SK-N-SH treated with all-trans-retinoic acid at 6 μM for 48 hours (cell line): ENCODE results near the gene TNFAIP1.

ENCODE experiments used
- ATAC-seq: fragments of 200-7000 bp; cut with Tn5 transposase; 3 replicates; pipeline ENCODE4 v1.9.1; 2020; ENCODE audit warnings: mild to moderate bottlenecking, moderate library complexity
- BACH2 ChIP-seq: fragments of 250-450 bp; sonication (Bioruptor Pico); IDR thresholded peaks from 2 replicates; pipeline ENCODE4 v1.9.0; 2021; ENCODE audit warnings: mild to moderate bottlenecking, borderline replicate concordance
- CSDC2 ChIP-seq: fragments of 250-450 bp; sonication (Bioruptor Pico); IDR thresholded peaks from 2 replicates; pipeline ENCODE4 v1.5.0; 2020; ENCODE audit warnings: mild to moderate bottlenecking, moderate library complexity
- ESRRG ChIP-seq: fragments of 250-450 bp; sonication (Bioruptor Pico); IDR thresholded peaks from 2 replicates; pipeline ENCODE4 v1.6.1; 2021; ENCODE audit warnings: mild to moderate bottlenecking
- GLIS3 ChIP-seq: fragments of 250-450 bp; sonication (Bioruptor Pico); IDR thresholded peaks from 2 replicates; pipeline ENCODE4 v1.5.0; 2020; ENCODE audit warnings: mild to moderate bottlenecking, moderate library complexity
- ISL1 ChIP-seq: fragments of 250-450 bp; sonication (Bioruptor Pico); IDR thresholded peaks from 2 replicates; pipeline ENCODE4 v2.1.2; 2022; ENCODE audit warnings: mild to moderate bottlenecking, moderate library complexity
- OSR1 ChIP-seq: fragments of 250-450 bp; sonication (Bioruptor Pico); IDR thresholded peaks from 2 replicates; pipeline ENCODE4 v1.8.0; 2022; ENCODE audit warnings: moderate library complexity, mild to moderate bottlenecking, inconsistent platforms
- PPARA ChIP-seq: fragments of 250-450 bp; sonication (Bioruptor Pico); IDR thresholded peaks from 2 replicates; pipeline ENCODE4 v1.5.0; 2020; ENCODE audit warnings: mild to moderate bottlenecking, borderline replicate concordance
- RARB ChIP-seq: fragments of 250-450 bp; sonication (Bioruptor Pico); IDR thresholded peaks from 2 replicates; pipeline ENCODE4 v1.8.0; 2021; ENCODE audit warnings: mild to moderate bottlenecking, moderate library complexity
- SNAI2 ChIP-seq: fragments of 250-450 bp; sonication (Bioruptor Pico); IDR thresholded peaks from 2 replicates; pipeline ENCODE4 v1.5.0; 2020; ENCODE audit warnings: mild to moderate bottlenecking, moderate library complexity
- TCF4 ChIP-seq: fragments of 250-450 bp; sonication (Bioruptor Pico); IDR thresholded peaks from 2 replicates; pipeline ENCODE4 v1.8.0; 2021; ENCODE audit warnings: mild to moderate bottlenecking, moderate library complexity, borderline replicate concordance
- TOX ChIP-seq: fragments of 250-450 bp; sonication (Bioruptor Pico); IDR thresholded peaks from 2 replicates; pipeline ENCODE4 v1.8.0; 2021; ENCODE audit warnings: mild to moderate bottlenecking, moderate library complexity, borderline replicate concordance
- ZC3H10 ChIP-seq: fragments of 250-450 bp; sonication (Bioruptor Pico); IDR thresholded peaks from 2 replicates; pipeline ENCODE4 v1.5.1; 2021; ENCODE audit warnings: mild to moderate bottlenecking, moderate library complexity
- ZFP3 ChIP-seq: fragments of 250-450 bp; sonication (Bioruptor Pico); IDR thresholded peaks from 2 replicates; pipeline ENCODE4 v1.5.0; 2020; ENCODE audit warnings: mild to moderate bottlenecking, moderate library complexity
- ZNF565 ChIP-seq: fragments of 450-650 bp; formaldehyde crosslinking; conservative IDR thresholded peaks from 2 replicates; pipeline ENCODE4 v1.5.0; 2020; ENCODE audit warnings: low read depth, mild to moderate bottlenecking, moderate library complexity
- ZNF70 ChIP-seq: fragments of 450-650 bp; formaldehyde crosslinking; IDR thresholded peaks from 2 replicates; pipeline ENCODE4 v1.5.0; 2020; ENCODE audit warnings: mild to moderate bottlenecking, moderate library complexity
- ZNF8 ChIP-seq: fragments of 450-650 bp; formaldehyde crosslinking; IDR thresholded peaks from 2 replicates; pipeline ENCODE4 v1.5.0; 2020; ENCODE audit warnings: mild to moderate bottlenecking, moderate library complexity
- TF ChIP-seq, protein P1 (sequence below): fragments of 250-450 bp; sonication (Bioruptor Pico); IDR thresholded peaks from 2 replicates; pipeline ENCODE4 v1.5.0; 2020; ENCODE audit warnings: mild to moderate bottlenecking, moderate library complexity
- TF ChIP-seq, protein P2 (sequence below): fragments of 250-450 bp; sonication (Bioruptor Pico); IDR thresholded peaks from 2 replicates; pipeline ENCODE4 v1.8.0; 2020; ENCODE audit warnings: mild to moderate bottlenecking, moderate library complexity, borderline replicate concordance
- TF ChIP-seq, protein P3 (sequence below): fragments of 250-450 bp; sonication (Bioruptor Pico); IDR thresholded peaks from 2 replicates; pipeline ENCODE4 v1.5.1; 2020; ENCODE audit warnings: low read depth, mild to moderate bottlenecking, moderate library complexity

TNFAIP1 gene

DNA sequence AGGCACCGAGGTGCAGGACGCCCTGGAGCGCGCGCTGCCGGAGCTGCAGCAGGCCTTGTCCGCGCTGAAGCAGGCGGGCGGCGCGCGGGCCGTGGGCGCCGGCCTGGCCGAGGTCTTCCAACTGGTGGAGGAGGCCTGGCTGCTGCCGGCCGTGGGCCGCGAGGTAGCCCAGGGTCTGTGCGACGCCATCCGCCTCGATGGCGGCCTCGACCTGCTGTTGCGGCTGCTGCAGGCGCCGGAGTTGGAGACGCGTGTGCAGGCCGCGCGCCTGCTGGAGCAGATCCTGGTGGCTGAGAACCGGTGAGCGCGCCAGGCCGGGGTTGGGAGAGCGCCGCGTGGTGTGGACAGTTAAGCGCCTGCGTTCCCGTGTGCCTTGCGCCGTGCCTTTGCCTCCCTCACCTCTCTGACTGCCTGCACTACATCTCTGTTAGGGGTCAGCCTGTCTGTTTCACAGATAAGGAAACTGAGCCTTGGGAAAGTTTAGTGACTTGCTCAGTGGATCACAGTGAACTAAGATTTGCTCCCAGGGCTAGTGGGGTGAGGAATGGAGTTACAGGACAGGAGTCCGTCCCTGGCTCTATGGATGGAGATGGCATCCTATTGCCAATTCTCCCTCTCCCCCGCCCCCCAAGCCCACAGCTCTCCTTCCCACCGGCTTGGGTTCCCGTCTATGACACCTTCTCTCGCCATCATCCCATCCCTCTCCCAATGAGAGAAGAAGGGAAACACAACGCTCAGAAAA is 36.8 kb downstream of the TNFAIP1 start:
- ATAC-seq: peak; percentile 16
- TF ChIP-seq TCF4 (CRISPR knock-in tag) (no peak), ZNF8 (CRISPR knock-in tag) (no peak), CSDC2 (CRISPR knock-in tag) (no peak), SNAI2 (CRISPR knock-in tag) (no peak), OSR1 (CRISPR knock-in tag) (no peak), ISL1 (no peak), BACH2 (CRISPR knock-in tag) (no peak), ZNF70 (no peak), TOX (CRISPR knock-in tag) (no peak), ZNF565 (CRISPR knock-in tag) (no peak), RARB (CRISPR knock-in tag) (no peak), ZC3H10 (CRISPR knock-in tag) (no peak), ESRRG (no peak), GLIS3 (no peak), PPARA (CRISPR knock-in tag) (no peak)
- TF ChIP-seq, protein P1, sequence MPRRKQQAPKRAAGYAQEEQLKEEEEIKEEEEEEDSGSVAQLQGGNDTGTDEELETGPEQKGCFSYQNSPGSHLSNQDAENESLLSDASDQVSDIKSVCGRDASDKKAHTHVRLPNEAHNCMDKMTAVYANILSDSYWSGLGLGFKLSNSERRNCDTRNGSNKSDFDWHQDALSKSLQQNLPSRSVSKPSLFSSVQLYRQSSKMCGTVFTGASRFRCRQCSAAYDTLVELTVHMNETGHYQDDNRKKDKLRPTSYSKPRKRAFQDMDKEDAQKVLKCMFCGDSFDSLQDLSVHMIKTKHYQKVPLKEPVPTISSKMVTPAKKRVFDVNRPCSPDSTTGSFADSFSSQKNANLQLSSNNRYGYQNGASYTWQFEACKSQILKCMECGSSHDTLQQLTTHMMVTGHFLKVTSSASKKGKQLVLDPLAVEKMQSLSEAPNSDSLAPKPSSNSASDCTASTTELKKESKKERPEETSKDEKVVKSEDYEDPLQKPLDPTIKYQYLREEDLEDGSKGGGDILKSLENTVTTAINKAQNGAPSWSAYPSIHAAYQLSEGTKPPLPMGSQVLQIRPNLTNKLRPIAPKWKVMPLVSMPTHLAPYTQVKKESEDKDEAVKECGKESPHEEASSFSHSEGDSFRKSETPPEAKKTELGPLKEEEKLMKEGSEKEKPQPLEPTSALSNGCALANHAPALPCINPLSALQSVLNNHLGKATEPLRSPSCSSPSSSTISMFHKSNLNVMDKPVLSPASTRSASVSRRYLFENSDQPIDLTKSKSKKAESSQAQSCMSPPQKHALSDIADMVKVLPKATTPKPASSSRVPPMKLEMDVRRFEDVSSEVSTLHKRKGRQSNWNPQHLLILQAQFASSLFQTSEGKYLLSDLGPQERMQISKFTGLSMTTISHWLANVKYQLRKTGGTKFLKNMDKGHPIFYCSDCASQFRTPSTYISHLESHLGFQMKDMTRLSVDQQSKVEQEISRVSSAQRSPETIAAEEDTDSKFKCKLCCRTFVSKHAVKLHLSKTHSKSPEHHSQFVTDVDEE (CRISPR knock-in tag): no peak
- TF ChIP-seq, protein P2, sequence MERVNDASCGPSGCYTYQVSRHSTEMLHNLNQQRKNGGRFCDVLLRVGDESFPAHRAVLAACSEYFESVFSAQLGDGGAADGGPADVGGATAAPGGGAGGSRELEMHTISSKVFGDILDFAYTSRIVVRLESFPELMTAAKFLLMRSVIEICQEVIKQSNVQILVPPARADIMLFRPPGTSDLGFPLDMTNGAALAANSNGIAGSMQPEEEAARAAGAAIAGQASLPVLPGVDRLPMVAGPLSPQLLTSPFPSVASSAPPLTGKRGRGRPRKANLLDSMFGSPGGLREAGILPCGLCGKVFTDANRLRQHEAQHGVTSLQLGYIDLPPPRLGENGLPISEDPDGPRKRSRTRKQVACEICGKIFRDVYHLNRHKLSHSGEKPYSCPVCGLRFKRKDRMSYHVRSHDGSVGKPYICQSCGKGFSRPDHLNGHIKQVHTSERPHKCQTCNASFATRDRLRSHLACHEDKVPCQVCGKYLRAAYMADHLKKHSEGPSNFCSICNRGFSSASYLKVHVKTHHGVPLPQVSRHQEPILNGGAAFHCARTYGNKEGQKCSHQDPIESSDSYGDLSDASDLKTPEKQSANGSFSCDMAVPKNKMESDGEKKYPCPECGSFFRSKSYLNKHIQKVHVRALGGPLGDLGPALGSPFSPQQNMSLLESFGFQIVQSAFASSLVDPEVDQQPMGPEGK (CRISPR knock-in tag): no peak
- TF ChIP-seq, protein P3, sequence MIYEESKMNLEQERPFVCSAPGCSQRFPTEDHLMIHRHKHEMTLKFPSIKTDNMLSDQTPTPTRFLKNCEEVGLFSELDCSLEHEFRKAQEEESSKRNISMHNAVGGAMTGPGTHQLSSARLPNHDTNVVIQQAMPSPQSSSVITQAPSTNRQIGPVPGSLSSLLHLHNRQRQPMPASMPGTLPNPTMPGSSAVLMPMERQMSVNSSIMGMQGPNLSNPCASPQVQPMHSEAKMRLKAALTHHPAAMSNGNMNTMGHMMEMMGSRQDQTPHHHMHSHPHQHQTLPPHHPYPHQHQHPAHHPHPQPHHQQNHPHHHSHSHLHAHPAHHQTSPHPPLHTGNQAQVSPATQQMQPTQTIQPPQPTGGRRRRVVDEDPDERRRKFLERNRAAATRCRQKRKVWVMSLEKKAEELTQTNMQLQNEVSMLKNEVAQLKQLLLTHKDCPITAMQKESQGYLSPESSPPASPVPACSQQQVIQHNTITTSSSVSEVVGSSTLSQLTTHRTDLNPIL (CRISPR knock-in tag): no peak

DNA sequence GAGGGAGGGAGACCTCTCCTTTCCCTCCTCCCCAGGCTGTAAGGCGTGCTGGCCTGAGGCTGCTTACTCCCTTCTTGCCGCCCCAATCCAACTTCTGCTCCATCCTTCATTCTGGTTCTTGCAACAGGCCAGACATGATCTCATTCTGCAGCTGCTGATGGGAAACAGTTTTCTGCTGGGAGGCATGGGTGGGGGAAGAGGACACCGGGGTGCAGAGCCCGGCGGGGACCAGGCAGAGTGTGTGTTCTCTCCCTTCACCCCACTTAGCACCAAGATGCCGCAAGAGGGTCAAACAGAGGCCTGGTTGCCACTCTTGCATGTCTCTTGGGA is 37.3 kb downstream of the TNFAIP1 start:
- TF ChIP-seq ESRRG: no peak
- no peak for TF ChIP-seq ZC3H10 (CRISPR knock-in tag)
- no peak for TF ChIP-seq RARB (CRISPR knock-in tag)
- TF ChIP-seq ZNF565 (CRISPR knock-in tag): no peak
- TF ChIP-seq BACH2 (CRISPR knock-in tag): no peak
- ATAC-seq: no peak

DNA sequence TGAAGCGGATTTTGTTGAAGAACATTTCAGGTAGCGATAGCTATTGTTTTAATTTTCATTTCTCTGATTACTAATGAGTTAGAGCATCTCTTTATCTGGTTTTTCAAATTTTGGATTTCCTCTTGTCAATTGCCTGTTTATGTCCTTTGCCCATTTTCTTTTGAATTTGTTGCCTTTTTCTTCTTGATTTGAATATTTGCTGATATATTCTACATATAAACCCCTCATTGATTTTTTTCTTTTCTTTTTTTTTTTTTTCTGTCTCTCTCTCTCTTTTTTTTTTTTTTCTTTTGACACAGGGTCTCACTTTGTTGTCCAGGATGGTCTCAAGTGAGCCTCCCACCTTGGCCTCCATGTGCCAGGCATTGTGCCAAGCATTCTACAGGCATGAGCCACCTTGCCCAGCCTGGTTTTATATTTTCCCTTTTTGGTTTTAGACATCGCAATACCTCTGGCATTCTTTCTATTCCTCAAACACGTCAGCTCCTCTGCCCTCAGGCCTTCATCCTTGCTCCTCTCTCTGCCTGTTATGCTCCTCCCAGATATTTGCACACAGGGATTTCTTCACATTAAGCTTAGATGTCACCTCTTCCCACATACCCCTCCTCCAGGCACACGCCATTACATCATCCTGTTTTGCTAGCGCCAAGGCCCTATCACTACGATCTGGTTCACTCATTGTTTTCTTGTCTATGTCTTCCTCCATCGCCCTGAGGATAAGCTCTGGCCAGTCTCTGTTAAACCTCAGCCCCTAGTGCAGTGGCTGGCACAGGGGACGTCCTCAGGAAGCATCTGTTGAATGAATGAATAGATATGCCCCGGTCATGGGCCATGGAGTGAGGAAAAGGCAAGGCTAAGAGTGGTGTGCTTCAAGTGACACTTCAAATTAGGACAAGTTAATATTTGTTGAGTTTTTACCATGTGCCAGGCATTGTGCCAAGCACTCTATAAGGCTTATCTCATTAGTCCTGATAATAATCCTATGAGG is 44.5 kb downstream of the TNFAIP1 start:
- TF ChIP-seq ZFP3 (CRISPR knock-in tag) (0 out of 2 replicates have a peak, but pooled peaks have one; percentile 26), ESRRG (no peak)
- TF ChIP-seq, protein P2 (CRISPR knock-in tag): no peak
- TF ChIP-seq, protein P3 (CRISPR knock-in tag): 0 out of 2 replicates have a peak, but pooled peaks have one; percentile 27
- no peak; the same call in 2 of the 3 replicates for ATAC-seq
